Coronary artery (tissue), 2 donors: ENCODE measurements around the gene FRMD4A.
"Not testable (repeated sequence)": the region's sequence is repeated elsewhere in the genome, so short reads cannot be mapped to it uniquely, and the experiment has no call there.

ENCODE experiments used
- DNase-seq: peaks from one replicate; pipeline ENCODE4 v3.0.0-alpha.2; 2017; ENCODE audit warnings: low spot score
- H3K27ac ChIP-seq, 2 donors: fragments of 200-600 bp; sonication (generic); one replicate each; pipeline ENCODE4 v1.5.1; 2016 to 2019
- H3K4me3 ChIP-seq: fragments of 200-600 bp; sonication (generic); 2 replicates; pipeline ENCODE4 v1.5.1; 2016; ENCODE audit warnings: mild to moderate bottlenecking, moderate library complexity
- TF ChIP-seq, protein P1 (sequence below): fragments of 200-600 bp; sonication (generic); IDR thresholded peaks from one replicate; pipeline ENCODE4 v1.5.1; 2019; ENCODE audit warnings: antibody characterized with exemption

Gene FRMD4A

DNA sequence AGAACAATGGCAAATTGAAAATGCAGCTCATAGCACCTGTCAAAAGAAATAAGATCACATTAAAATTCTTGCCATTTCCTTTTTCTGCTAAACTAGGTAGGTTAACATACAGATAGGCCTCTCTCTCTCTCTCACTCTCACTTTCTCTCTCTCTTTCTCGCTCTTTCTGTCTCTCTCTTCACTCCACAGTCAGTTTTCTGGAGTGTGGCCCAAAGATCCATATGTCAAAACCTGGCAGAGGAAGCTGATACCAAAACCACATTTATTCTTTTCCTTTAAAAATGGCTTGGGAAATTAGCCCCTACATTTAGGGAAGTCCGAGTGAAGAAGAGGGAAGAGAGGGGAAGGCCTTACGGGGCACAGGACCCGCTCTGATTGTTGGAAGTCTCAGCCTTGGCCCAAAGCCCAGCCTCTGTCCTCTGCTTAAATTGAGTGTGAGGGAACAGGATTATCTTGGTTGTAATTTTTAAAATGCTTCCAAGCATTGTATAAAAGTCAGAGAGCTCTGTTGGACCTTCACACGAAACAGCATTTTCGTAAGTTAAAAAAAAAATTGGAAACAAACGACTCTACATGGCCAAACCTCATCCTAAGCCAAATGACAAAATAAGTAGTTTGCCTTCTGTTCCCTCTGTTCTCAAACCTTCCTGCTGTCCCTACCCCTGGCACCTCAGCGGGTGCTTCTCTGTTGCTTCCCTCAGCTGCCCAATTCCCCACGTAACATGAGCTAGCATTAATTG lies 83.2 kb downstream of the FRMD4A start:
- H3K27ac ChIP-seq: no peak overlapping the region

GRCh38 chr10:14244801-14245211 lies 85.9 kb downstream of the FRMD4A start:
- TF ChIP-seq, protein P1, sequence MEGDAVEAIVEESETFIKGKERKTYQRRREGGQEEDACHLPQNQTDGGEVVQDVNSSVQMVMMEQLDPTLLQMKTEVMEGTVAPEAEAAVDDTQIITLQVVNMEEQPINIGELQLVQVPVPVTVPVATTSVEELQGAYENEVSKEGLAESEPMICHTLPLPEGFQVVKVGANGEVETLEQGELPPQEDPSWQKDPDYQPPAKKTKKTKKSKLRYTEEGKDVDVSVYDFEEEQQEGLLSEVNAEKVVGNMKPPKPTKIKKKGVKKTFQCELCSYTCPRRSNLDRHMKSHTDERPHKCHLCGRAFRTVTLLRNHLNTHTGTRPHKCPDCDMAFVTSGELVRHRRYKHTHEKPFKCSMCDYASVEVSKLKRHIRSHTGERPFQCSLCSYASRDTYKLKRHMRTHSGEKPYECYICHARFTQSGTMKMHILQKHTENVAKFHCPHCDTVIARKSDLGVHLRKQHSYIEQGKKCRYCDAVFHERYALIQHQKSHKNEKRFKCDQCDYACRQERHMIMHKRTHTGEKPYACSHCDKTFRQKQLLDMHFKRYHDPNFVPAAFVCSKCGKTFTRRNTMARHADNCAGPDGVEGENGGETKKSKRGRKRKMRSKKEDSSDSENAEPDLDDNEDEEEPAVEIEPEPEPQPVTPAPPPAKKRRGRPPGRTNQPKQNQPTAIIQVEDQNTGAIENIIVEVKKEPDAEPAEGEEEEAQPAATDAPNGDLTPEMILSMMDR: no peak
- Histone ChIP-seq H3K4me3 (no peak overlapping the region), H3K27ac (no peak overlapping the region)
- no peak for DNase-seq

More for the DNA sequence above, 83.2 kb downstream of the FRMD4A start:
- DNase-seq: no peak
- H3K4me3 ChIP-seq: no peak overlapping the region
- TF ChIP-seq, protein P1: no peak

DNA sequence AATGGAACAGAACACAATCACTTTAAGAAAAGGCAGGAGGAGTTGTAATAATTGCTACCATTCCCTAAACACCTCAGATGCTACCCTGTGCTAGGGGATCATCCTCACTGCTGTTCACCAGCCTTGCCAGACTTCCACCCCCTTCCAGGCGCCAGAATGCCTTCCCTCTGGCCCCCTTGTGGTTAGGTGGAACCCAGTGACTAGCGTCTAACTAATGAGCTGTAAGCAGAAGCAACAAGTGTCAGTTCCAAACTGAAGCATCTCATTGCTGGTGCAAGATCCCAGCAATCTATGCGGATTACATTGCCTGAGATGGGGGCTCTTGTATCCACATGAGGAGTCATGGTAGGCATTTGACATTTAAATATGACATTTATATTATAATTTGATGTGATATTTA lies 86.6 kb downstream of the FRMD4A start:
- DNase-seq: no peak
- H3K27ac ChIP-seq: no peak overlapping the region
- H3K4me3 ChIP-seq: no peak overlapping the region
- TF ChIP-seq, protein P1: no peak

DNA sequence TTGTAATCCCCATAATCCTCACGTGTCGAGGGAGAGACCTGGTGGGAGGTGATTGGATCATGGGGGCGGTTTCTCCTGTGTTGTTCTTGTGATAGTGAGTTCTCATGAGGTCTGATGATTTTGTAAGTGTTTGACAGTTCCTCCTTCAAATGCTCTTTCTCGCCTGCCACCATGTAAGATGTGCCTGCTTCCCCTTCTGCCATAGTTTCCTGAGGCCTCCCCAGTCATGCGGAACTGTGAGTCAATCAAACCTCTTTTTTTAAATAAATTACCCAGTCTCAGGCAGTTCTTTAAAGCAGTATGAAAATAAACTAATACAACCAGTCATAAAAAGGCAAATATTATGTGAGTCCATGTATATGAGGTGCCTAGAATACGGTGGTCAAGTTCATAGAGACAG lies 87.5 kb downstream of the FRMD4A start:
- TF ChIP-seq, protein P1: no peak
- H3K27ac ChIP-seq: no peak overlapping the region
- no peak overlapping the region for H3K4me3 ChIP-seq
- DNase-seq: no peak

DNA sequence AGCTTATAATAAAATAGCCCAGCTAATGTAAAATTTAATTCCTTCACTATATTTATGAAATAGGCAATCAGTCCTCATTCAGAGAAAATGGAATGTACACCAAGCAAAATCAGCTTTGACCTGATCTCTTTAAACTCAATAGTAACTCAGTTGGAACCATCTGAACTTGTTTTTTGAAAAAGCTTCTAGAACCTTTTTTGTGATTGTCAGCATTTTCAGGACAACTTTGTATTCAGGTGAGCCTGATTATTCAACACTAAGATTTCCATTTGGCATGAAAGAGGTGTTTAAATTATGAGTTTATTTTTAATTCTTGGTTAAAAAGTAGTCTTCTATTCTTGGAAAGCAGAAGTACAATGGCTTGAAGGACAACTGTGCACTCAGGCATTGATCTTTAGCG lies 89.5 kb downstream of the FRMD4A start:
- no peak for DNase-seq
- TF ChIP-seq, protein P1: no peak

GRCh38 chr10:14240253-14241189 lies 90.2 kb downstream of the FRMD4A start:
- Histone ChIP-seq H3K27ac (no peak overlapping the region), H3K4me3 (no peak overlapping the region)
- TF ChIP-seq, protein P1: no peak
- DNase-seq: no peak

More for the DNA sequence above, 89.5 kb downstream of the FRMD4A start:
- no peak overlapping the region for H3K4me3 ChIP-seq
- H3K27ac ChIP-seq: no peak overlapping the region

- not testable (repeated sequence) for H3K4me3 ChIP-seq, H3K27ac ChIP-seq, DNase-seq
These were observed 92.1 kb downstream of the FRMD4A start for GRCh38 chr10:14238659-14239058.
